Measurements from ENCODE around the gene SLC25A43.

DNA sequence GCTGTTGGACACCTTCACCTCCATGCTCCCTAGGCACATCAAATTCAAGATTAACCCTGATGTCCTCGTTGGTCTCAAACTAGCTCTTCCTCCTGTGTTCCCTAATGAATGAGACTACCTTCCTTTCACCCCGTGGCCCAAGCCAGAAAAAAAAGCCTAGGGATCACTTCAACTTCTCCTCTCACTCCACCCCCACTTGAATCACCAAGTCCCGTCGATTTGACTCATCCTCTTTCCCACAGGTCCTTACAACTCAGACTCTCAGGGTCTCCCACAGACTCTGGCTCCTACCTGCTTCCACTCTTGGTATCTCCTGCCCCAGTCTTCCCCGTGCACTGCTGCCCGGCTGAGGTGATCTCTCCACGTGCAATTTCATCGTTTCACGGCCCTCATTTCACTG is 8.5 kb downstream of the SLC25A43 start:
- TF ChIP-seq, protein P1, sequence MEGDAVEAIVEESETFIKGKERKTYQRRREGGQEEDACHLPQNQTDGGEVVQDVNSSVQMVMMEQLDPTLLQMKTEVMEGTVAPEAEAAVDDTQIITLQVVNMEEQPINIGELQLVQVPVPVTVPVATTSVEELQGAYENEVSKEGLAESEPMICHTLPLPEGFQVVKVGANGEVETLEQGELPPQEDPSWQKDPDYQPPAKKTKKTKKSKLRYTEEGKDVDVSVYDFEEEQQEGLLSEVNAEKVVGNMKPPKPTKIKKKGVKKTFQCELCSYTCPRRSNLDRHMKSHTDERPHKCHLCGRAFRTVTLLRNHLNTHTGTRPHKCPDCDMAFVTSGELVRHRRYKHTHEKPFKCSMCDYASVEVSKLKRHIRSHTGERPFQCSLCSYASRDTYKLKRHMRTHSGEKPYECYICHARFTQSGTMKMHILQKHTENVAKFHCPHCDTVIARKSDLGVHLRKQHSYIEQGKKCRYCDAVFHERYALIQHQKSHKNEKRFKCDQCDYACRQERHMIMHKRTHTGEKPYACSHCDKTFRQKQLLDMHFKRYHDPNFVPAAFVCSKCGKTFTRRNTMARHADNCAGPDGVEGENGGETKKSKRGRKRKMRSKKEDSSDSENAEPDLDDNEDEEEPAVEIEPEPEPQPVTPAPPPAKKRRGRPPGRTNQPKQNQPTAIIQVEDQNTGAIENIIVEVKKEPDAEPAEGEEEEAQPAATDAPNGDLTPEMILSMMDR (IDR thresholded peaks at IDR 0.05 in 4 of 5, conservative IDR thresholded peaks at IDR 0.05 in 1 of 5), result no peak
- TF ChIP-seq POLR2A (IDR thresholded peaks at IDR 0.05), result no peak

Measured in gastrocnemius medialis (tissue), 4 donors.